ENCODE data around the gene THPO.
A peak's percentile ranks its signal among the peaks of the same experiment; 100 is the strongest.
"Not testable (repeated sequence)": the region's sequence is repeated elsewhere in the genome, so short reads cannot be mapped to it uniquely, and the experiment has no call there.

Gene THPO

GRCh38 chr3:184347321-184348056, 30.5 kb downstream of the THPO start:
- DNase-seq = peak in 1 of 2 experiments; percentile 39

- DNase-seq = no peak
These were observed 31.4 kb downstream of the THPO start for GRCh38 chr3:184346480-184347190.

GRCh38 chr3:184345317-184346144, 32.5 kb downstream of the THPO start:
- DNase-seq = peak; percentile 56 to 70

GRCh38 chr3:184344579-184345316, 33.3 kb downstream of the THPO start:
- no peak for DNase-seq

- no peak for DNase-seq
These were observed 34.7 kb downstream of the THPO start for GRCh38 chr3:184343200-184343876.

GRCh38 chr3:184341925-184342324, 36.1 kb downstream of the THPO start:
- DNase-seq = no peak

DNA sequence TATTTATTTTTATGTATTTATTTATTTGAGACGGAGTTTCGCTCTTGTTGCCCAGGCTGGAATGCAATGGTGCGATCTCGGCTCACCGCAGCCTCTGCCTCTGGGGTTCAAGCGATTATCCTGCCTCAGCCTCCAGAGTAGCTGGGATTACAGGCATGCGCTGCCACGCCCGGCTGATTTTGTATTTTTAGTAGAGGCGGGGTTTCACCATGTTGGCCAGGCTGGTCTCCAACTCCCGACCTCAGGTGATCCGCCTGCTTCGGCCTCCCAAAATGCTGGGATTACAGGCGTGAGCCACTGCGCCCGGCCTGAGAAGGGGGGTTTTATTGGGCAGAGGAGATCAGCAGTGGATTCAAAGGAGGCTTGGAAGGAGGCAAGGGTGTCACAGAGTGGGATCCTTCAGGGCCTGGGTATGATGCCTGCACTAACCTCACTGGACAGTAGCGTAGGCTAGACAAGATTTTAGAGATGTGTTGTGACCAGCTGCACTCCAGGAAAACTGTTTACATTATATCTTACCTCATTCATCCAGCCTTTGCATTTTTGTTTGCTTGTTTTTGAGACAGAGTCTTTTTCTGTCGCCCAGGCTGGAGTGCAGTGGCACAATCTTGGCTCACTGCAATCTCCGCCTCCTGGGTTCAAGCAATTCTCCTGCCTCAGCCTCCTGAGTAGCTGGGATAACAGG, 38.4 kb downstream of the THPO start:
- DNase-seq = not testable (repeated sequence)

GRCh38 chr3:184339001-184339400, 39.0 kb downstream of the THPO start:
- no peak for DNase-seq

- peak; percentile 87 to 95 for DNase-seq
These were observed 39.5 kb downstream of the THPO start for GRCh38 chr3:184338511-184338945.

DNA sequence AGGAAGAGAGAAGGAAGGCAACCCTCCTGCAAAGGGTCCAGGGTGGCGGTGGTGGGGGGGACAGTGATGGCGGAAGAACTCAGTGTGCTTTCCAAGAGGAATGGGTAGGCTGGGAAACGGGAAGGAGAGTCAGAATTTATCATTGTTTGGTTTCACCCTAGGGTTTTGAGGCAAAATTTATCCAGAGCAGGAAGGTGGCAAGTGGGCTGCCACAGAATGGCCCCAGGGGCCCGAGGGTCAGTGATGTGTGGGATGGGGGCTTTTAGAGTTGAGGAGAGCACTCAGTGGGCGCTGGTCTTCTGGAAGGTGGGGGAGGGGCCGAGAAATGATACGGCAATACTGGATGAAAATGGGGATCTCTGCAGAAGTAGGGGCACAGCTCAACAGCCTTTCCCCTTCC, 40.0 kb downstream of the THPO start:
- no peak for DNase-seq

GRCh38 chr3:184337399-184337714, 40.6 kb downstream of the THPO start, which contains the start of gene FAM131A:
Gene FAM131A (plus strand): TSS chr3:184337600. CDS start chr3:184337631, 31 bp downstream.
- no peak for DNase-seq

DNA sequence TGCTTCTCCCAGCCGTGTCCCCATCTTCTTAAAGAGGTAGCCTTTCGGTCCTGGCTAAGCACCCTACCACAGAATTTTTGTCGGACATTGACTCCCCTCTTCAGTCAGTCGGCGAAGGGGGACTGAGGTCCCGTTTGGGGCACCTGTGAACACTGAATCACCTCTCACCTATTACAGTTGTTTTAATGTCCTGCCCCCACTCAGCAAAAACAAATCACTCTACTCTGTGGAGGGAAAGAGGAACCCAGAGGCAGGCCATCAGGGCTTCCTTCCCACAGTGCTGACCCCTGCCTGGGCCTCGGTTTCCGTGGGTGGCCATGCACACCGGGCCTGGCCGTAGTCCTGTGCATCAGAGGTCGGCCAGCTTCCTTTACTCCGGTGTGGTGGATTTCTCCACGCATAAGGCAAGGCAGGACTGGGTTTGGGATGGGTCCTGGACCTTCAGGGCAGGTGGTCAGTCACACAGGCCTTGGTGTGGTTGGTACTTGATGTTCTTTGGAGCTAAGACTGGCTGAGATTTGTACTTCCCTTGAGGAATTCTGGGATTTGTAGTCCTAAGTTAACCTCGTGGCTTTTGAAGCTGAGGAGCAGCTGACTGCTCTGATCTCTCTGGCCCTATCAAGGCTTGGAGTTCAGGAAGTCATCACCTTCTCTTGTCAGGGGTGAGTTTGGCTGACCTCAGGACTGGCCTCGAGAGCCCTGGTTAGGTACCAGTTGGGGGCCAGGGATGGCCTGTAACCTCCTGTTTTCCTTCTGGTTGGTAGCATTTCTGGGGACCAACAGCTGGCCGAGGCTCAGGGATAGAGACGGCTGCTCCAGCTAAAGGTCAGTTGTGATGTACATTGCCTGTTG, 41.2 kb downstream of the THPO start:
- peak in 1 of 2 experiments; percentile 51 for DNase-seq

DNA sequence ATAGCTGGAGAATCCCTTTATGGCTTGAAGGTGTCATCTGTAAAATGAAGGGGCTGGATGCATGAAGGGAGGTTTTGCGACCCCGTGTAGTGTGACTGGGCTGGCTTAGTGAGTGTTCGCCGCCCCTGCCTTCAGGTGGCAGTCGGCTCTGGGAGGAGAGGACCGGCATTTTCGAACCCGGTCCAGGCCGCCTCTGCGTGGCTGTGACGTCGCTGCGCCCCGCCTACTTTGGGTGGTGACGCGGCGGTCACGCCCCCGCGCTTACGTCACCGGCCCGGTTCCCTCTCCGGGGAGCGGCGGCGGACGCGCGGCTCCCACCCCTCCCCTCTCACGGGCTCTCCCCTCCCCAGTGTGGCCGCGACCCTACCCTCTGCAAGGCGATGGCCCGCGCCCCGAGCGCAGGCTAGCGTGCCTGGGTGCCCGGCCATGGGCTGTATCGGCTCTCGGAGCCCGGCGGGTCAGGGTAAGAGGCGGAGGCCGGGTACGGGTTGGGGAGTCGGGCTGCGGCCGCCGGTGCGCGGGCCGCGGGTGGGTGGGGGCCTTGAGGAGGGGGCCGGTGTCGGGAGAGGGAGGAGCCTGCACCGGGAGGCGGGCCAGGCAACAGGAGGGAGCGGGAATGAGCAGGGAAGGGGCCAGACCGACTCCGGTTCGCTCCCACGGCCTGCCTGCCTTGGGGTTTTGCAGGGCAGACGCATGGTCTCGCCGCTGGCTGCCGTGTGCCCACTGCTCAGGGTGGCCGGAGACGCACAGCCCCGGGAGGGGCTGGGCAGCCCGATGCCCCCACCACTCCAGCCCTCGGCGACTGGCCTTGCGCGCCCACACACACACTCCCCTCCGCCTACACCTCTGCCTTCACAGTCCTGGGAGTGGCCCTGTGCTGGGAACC, 42.1 kb downstream of the THPO start:
- DNase-seq = peak; percentile 54 to 70

DNA sequence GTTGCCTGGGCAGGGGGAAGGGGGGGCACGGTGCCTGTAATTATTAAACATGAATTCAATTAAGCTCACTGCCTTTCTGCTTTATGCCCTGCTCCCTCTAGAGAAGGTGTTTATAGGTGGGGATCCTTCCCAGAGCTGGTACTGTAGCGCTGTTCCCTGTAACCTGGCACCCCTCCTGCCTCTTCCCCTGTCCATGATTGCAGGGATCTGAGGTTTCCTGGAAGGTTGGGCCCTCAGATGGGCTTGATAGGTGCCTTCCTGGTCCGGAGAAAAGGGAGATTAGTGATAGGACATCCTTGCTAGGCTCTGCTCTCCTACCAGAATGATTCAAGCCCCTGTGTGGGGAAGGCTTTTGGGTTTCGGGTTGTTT, 42.7 kb downstream of the THPO start:
- no peak for DNase-seq

GRCh38 chr3:184334470-184335158, 43.4 kb downstream of the THPO start:
- no peak for DNase-seq

DNA sequence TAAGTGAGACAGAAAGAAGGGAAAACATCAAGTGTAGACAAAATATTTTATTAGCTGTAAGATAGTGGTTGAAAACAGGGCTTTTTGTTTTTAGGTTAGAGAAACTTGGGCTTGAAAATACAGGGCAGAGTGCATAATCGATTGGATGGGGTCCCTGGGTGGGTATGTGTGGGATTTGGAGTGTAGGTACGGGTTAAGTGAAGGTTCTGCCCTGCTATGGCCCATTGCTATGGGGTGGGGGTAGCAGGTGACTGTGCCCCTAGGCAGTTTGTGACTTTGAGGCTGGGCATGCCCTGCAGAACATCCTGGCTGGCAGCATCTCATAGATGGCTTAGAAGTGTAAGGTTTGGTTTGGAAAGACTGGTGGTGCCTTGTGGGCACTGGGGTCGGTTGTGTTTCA, 44.3 kb downstream of the THPO start:
- DNase-seq = no peak

- no peak for DNase-seq
These were observed 44.8 kb downstream of the THPO start for GRCh38 chr3:184333190-184333589.

DNA sequence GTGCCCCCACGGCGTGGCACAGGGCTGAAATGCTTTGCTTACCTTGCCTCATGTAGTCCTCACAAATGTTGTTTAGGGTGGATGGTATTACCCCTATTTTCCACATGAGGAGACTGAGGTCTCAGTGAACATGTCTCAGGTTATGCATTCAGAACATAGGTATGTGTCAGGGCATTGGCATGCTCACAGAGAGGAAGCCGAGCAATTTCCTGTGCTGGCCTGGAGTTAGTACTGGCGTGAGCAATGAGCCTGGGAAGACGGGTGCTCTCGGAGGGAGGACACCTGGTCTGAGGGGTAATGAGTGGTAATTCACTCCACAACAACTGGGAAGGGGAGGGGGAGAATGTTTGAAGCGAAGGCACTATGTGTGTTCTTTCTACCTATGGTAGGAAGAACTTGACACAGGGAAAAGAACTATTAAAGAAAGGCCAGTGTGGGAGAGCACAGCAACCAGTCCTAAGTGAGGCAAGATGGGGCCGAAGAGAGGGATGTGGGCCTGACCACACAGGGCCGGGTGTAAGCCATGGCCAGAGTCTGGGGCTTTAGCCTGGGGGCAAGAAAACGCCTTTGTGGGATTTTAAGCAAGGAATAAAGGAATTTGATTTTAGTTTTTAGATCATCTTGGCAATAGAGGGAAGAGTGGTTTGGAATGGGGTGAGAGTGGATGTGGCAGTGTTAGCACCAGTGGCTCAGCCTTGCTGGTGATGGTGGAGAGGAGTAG, 45.5 kb downstream of the THPO start:
- no peak for DNase-seq

Data from NCI-H524 (cell line).